ENCODE results near the gene ATP10B. TPM values are rescaled to one million over a fixed set of nuclear protein-coding genes. Genes with fewer than 3 reads are reported as not detected.

ATP10B gene
- total and polyA plus RNA-seq, 11 donors, result 0.03 to 0.35 (median 0.09) TPM; not detected in 4

- Histone ChIP-seq H3K27ac (no peak overlapping the region), H3K4me1 (no peaks in the 10 kb centered on the region), H3K27me3 (no peaks in the 10 kb centered on the region), H3K9me3 (no peaks in the 10 kb centered on the region), H3K4me3 (no peak overlapping the region), H3K36me3 (no peaks in the 10 kb centered on the region)
- no peak for TF ChIP-seq POLR2A (IDR thresholded peaks at IDR 0.05)
- DNase-seq (no peak), ATAC-seq (no peak)
- intact Hi-C loops (cut with DNase I), result no loop called here
- 74 to 84% (median 80%) methylated on average over 4 of the region's 4 CpGs for WGBS, 4 donors
These were observed 309.7 kb downstream of the ATP10B start for GRCh38 chr5:160542281-160542680.

- no peaks in the 10 kb centered on the region for H3K36me3 ChIP-seq
- no peaks in the 10 kb centered on the region for H3K27me3 ChIP-seq
- no peaks in the 10 kb centered on the region for H3K4me1 ChIP-seq
- DNase-seq (no peak), ATAC-seq (no peak)
- no peak overlapping the region for H3K27ac ChIP-seq
- H3K9me3 ChIP-seq, result no peaks in the 10 kb centered on the region
- 80 to 88% (median 85%) methylated on average over 1 of the region's 1 CpG for WGBS, 4 donors
- TF ChIP-seq CTCF (IDR thresholded peaks at IDR 0.05) (no peak), POLR2A (IDR thresholded peaks at IDR 0.05) (no peak)
- intact Hi-C loops (cut with DNase I), result no loop called here
- H3K4me3 ChIP-seq, result no peak overlapping the region
These were observed 312.6 kb downstream of the ATP10B start for GRCh38 chr5:160539431-160539830.

GRCh38 chr5:160537940-160538339 is 314.1 kb downstream of the ATP10B start:
- WGBS, 4 donors, result 79 to 86% (median 83%) methylated on average over 4 of the region's 4 CpGs
- intact Hi-C loops (cut with DNase I), result no loop called here
- DNase-seq, result no peak
- no peak for TF ChIP-seq POLR2A (IDR thresholded peaks at IDR 0.05)
- no peak for TF ChIP-seq CTCF (IDR thresholded peaks at IDR 0.05)
- Histone ChIP-seq H3K9me3 (no peaks in the 10 kb centered on the region), H3K36me3 (no peaks in the 10 kb centered on the region), H3K27ac (no peak overlapping the region), H3K4me3 (no peak overlapping the region), H3K4me1 (no peaks in the 10 kb centered on the region), H3K27me3 (no peaks in the 10 kb centered on the region)
- ATAC-seq, result no peak

GRCh38 chr5:160537116-160537515 is 314.9 kb downstream of the ATP10B start:
- no peak for ATAC-seq
- TF ChIP-seq CTCF (IDR thresholded peaks at IDR 0.05), result no peak
- no peak for TF ChIP-seq POLR2A (IDR thresholded peaks at IDR 0.05)
- no peak for DNase-seq
- Histone ChIP-seq H3K27me3 (no peaks in the 10 kb centered on the region), H3K27ac (no peak overlapping the region), H3K4me1 (no peaks in the 10 kb centered on the region), H3K36me3 (no peaks in the 10 kb centered on the region), H3K9me3 (no peaks in the 10 kb centered on the region), H3K4me3 (no peak overlapping the region)
- intact Hi-C loops (cut with DNase I), result no loop called here

- Histone ChIP-seq H3K27ac (no peak overlapping the region), H3K4me1 (no peaks in the 10 kb centered on the region), H3K27me3 (no peaks in the 10 kb centered on the region), H3K36me3 (no peaks in the 10 kb centered on the region), H3K4me3 (no peak overlapping the region), H3K9me3 (no peaks in the 10 kb centered on the region)
- TF ChIP-seq POLR2A (IDR thresholded peaks at IDR 0.05) (no peak), CTCF (IDR thresholded peaks at IDR 0.05) (no peak)
- ATAC-seq (no peak), DNase-seq (no peak)
- intact Hi-C loops (cut with DNase I), result no loop called here
These were observed 317.1 kb downstream of the ATP10B start for GRCh38 chr5:160534914-160535313.
